Adipocyte (in vitro differentiated cells): ENCODE measurements around the gene STEAP1B.

Experiments
- DNase-seq: peaks from one replicate; pipeline ENCODE4 v3.0.0-alpha.2; 2015; ENCODE audit warnings: low read depth
- H3K27me3 ChIP-seq: replicated peaks from 2 replicates; pipeline ENCODE4 v1.7.0; 2013; ENCODE audit warnings: mild to moderate bottlenecking, low read length, moderate library complexity; ENCODE audit not compliant: control insufficient read depth, insufficient read depth
- H3K36me3 ChIP-seq: 2 replicates; pipeline ENCODE4 v1.7.0; 2013; ENCODE audit warnings: low read length, mild to moderate bottlenecking, moderate library complexity; ENCODE audit not compliant: control insufficient read depth, insufficient read depth, severe bottlenecking
- H3K4me1 ChIP-seq: 2 replicates; pipeline ENCODE4 v1.7.0; 2013; ENCODE audit warnings: mild to moderate bottlenecking, low read length, moderate library complexity; ENCODE audit not compliant: control insufficient read depth, insufficient read depth
- H3K4me3 ChIP-seq: 2 replicates; pipeline ENCODE4 v1.7.0; 2013; ENCODE audit warnings: mild to moderate bottlenecking, low read length, moderate library complexity
- H3K9ac ChIP-seq: 2 replicates; pipeline ENCODE4 v1.7.0; 2013; ENCODE audit warnings: mild to moderate bottlenecking, low read length, moderate library complexity
- H3K9me3 ChIP-seq: 2 replicates; pipeline ENCODE4 v1.7.0; 2013; ENCODE audit warnings: mild to moderate bottlenecking, low read length, moderate library complexity; ENCODE audit not compliant: control insufficient read depth

Gene STEAP1B

DNA sequence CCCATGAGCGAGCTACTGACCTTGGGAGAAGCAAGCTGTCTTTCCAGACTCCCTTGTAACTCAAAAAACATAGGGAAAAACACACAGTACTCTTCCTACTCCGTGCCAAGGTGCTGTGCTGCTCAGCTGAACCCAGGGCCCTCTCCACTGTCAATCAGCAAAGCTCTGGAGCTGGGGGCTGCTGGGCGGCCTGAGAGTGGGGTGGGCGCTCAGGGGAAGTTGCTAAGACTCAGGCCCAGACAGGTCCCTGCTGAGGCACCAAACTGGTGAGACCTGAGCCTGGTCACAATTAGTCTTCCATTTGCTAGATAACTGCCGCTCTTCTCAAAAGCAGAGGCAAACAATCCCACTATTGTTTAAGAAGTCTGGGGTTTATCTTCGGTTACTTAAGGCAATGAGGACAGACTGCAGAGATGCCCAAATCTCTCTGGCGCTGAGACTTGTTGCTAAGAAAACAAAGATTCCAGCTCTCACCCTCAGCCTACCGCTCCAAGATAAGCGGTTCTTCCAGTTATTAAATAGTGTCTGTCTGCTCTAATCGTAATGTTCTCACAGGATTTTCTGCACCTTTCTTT is 22.0 kb downstream of the STEAP1B start:
- no peak for DNase-seq
- Histone ChIP-seq H3K9ac (no peak overlapping the region), H3K36me3 (no peaks in the 10 kb centered on the region), H3K4me1 (no peaks in the 10 kb centered on the region), H3K27me3 (no peaks in the 10 kb centered on the region), H3K4me3 (no peak overlapping the region), H3K9me3 (no peaks in the 10 kb centered on the region)

DNA sequence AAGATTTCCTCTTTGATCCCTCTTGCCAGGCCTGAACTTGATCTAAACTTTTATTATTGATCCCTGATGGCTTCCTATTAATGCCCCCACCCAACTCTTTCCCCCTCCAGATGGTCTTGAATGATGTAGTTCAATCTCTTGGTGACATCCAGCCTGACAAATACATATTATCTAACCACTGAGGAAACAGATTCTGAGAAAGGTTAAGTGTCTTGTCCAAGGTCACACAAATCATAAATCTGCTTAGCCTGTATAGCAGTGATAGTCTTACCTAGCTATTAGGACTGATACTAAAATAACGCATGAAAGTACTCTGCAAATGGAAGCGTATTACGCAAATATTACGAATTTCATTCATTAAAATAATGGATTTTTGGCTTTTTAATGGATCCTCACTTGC is 22.7 kb downstream of the STEAP1B start:
- no peak for DNase-seq
- no peaks in the 10 kb centered on the region for H3K27me3 ChIP-seq
- no peaks in the 10 kb centered on the region for H3K4me1 ChIP-seq
- H3K36me3 ChIP-seq = no peaks in the 10 kb centered on the region
- no peak overlapping the region for H3K9ac ChIP-seq
- H3K9me3 ChIP-seq = no peaks in the 10 kb centered on the region
- H3K4me3 ChIP-seq = no peak overlapping the region

DNA sequence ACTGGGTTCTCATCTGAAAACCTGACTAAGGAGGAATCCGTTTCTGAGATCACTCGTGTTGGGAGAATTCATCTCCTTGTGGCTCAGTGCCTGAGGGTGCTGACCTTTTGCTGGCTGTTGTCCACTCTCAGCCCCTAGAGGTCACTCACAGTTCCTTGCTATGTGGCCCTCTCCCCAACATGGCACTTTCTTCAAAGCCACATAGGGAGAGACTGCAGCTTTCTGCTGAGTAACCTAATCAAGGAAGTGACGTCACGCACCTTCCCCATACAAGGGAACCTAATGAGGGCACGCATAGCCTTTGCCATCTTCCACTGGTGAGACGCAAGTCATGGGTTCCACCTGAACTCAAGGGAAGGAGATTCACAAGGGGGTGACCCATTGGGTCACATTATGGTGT is 23.2 kb downstream of the STEAP1B start:
- DNase-seq = no peak

DNA sequence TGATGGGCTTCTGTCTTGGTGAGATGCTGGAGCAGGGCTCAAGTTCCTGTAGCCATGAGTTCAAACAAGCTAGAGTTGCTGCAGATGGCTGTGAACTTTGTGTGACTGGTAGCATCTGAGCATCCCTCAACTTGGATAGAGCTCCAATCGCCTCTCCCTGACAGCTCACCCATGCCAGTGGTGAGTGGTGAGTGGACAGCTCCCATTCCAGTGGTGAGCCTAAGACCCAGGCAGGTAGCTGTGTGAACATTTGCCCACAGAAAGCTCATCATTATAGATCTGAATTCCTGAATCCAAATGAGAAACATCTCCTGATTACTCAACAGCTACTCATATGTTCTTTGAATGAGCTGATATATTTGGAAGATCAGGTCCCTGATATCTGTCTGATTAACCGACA is 25.3 kb downstream of the STEAP1B start:
- Histone ChIP-seq H3K9ac (no peak overlapping the region), H3K27me3 (no peaks in the 10 kb centered on the region), H3K9me3 (no peaks in the 10 kb centered on the region), H3K36me3 (no peaks in the 10 kb centered on the region), H3K4me1 (no peaks in the 10 kb centered on the region), H3K4me3 (no peak overlapping the region)
- DNase-seq = no peak

More for the DNA sequence above, 23.2 kb downstream of the STEAP1B start:
- H3K4me3 ChIP-seq = no peak overlapping the region
- no peaks in the 10 kb centered on the region for H3K4me1 ChIP-seq
- H3K36me3 ChIP-seq = no peaks in the 10 kb centered on the region
- no peaks in the 10 kb centered on the region for H3K27me3 ChIP-seq
- no peaks in the 10 kb centered on the region for H3K9me3 ChIP-seq
- no peak overlapping the region for H3K9ac ChIP-seq

DNA sequence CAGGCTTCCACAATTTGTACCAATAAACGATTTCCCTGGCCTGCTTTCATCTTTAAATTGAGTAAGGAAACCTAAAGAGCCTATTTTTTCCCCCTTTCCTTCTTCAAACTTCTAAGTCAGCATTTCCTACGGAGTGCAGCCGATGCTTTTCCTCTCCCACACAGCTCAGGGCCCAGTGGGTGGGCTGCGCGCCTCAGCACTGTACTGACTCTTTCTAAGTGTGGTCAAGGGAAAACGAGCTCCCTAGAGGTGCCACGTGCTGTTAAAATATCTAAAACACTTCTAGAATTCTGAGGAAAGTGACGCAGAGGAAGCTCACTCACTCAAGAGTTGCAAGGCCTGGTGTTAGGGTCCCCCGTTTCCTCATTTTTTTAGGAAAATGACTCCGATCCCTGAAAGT is 29.0 kb downstream of the STEAP1B start:
- DNase-seq = no peak
- H3K27me3 ChIP-seq = no peaks in the 10 kb centered on the region
- H3K4me1 ChIP-seq = no peaks in the 10 kb centered on the region
- H3K9me3 ChIP-seq = no peaks in the 10 kb centered on the region
- H3K9ac ChIP-seq = no peak overlapping the region
- no peak overlapping the region for H3K4me3 ChIP-seq
- no peaks in the 10 kb centered on the region for H3K36me3 ChIP-seq

DNA sequence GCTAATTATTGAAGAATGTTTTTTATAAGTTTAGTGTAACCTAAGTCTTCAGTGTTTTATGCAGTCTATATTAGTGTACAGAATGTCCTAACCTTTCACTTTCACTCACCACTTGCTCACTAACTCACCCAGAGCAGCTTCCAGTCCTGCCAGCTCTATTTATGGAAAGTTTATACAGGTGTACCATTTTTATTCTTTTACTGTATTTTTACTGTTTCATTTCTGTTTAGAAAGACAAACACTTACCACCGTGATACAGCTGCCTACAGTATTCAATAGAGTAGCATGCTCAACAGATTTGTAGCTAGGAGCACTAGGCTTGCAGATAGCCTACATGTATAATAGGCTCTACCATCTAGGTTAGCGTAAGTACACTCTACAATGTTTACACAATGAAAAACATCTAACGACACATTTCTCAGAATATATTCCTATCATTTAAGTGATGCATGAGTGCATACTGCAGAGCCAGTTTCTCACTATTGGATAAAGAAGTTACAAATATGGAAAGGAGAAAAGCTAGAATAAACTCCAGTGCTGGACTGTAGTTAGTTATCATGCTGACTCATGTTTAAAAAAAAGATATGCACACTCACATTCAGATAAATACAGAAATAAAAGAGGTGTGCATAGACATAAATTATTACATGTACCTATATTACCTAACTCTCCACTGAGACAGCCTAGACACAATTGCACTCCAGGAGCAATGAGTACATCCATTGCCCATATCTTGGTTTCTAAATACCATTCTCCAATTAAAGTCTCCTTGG is 30.4 kb downstream of the STEAP1B start:
- H3K4me1 ChIP-seq = no peaks in the 10 kb centered on the region
- no peaks in the 10 kb centered on the region for H3K9me3 ChIP-seq
- no peaks in the 10 kb centered on the region for H3K27me3 ChIP-seq
- no peak for DNase-seq
- H3K36me3 ChIP-seq = no peaks in the 10 kb centered on the region
- H3K4me3 ChIP-seq = no peak overlapping the region
- no peak overlapping the region for H3K9ac ChIP-seq

DNA sequence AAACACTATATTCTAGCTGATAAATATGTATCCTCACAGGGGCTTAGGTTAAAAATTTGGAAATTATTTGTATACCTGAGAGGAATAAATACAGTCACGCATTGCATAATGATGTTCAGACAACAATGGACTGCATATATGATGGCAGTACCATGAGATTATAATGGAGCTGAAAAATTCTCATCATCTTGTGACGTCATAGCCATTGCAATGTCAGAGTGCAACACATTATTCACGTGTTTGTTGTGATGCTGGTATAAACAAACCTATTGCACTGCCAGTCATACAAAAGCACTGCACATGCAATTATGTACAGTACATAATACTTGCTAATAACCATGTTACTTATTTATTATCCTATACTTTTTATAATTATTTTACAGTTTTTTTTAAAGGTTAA is 31.4 kb downstream of the STEAP1B start:
- no peaks in the 10 kb centered on the region for H3K4me1 ChIP-seq
- no peaks in the 10 kb centered on the region for H3K9me3 ChIP-seq
- H3K4me3 ChIP-seq = no peak overlapping the region
- no peaks in the 10 kb centered on the region for H3K27me3 ChIP-seq
- H3K9ac ChIP-seq = no peak overlapping the region
- H3K36me3 ChIP-seq = no peaks in the 10 kb centered on the region
- no peak for DNase-seq

DNA sequence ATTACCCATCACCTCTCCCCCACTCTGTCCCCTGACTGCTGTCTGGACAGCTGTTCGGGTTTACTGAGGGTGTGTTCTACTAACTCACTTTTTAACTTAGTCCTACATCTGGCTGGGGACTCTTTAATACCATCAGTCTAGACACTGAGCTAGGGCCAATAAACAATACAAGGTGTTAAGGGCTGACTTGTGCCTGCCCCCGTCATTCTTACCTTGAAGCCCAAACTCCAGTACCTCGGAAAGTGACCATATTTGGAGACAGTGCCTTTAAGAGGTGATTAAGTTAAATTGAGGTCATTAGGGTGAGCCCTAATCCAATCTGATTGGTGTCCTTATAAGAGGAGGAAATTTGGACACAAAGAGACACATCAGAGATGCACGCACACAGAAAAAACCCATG is 35.7 kb downstream of the STEAP1B start:
- Histone ChIP-seq H3K9ac (no peak overlapping the region), H3K4me1 (no peaks in the 10 kb centered on the region), H3K36me3 (no peaks in the 10 kb centered on the region), H3K9me3 (no peaks in the 10 kb centered on the region), H3K27me3 (no peaks in the 10 kb centered on the region), H3K4me3 (no peak overlapping the region)
- no peak for DNase-seq

DNA sequence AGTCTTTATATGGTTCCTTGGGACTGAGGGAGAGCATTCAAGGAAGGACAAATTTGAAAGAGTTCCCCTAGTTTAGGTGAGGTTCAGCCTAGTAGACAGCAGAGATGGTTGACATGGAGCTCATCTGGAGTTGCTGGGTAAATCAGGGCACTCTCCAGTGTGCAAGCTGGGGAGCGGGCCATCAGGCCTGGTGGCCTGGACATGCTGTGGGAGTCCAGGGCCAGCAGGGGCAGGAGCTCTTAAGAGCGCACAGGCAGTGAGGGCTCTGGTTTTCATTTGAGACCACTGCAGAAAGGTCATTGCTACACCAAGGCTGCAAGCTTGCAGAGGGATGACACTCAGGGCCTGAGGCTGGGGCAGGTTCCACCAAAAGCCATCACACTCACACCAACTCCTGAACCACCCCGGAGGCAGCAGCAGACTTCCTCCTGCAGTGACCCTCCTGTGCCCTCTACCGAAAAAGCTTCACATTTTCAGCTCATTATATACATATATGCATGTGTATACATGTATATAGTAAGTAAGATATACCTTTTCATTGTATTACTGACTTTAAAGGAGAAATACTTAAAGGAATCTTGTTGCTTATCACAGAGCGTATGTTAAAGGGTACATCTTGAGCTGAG is 39.5 kb downstream of the STEAP1B start:
- H3K4me1 ChIP-seq = no peaks in the 10 kb centered on the region
- H3K36me3 ChIP-seq = no peaks in the 10 kb centered on the region
- no peak for DNase-seq
- no peak overlapping the region for H3K4me3 ChIP-seq
- no peaks in the 10 kb centered on the region for H3K27me3 ChIP-seq
- H3K9me3 ChIP-seq = no peaks in the 10 kb centered on the region
- H3K9ac ChIP-seq = no peak overlapping the region

DNA sequence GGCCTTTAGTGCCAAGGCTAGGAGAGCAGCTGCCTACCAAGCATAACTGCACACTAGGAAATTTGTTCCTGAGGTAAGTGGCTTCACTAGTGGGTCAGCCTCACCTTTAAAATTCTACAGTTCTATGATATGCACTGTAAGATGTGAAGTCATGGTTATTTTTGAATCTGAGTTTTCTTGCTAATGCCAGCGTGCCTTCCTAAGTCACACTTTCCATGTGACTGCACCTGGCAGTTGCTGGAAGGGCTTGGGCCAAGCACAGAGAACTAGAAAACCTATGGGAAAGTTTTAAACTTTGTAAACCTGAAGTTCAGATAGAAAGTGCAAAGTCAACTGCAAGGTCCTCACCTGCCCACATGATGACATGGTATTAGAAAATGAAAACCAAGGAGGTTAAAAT is 42.5 kb downstream of the STEAP1B start:
- Histone ChIP-seq H3K4me3 (no peak overlapping the region), H3K4me1 (peaks cover 4% of the 10 kb centered on the region), H3K9ac (no peak overlapping the region), H3K36me3 (no peaks in the 10 kb centered on the region), H3K9me3 (no peaks in the 10 kb centered on the region), H3K27me3 (no peaks in the 10 kb centered on the region)
- DNase-seq = no peak

DNA sequence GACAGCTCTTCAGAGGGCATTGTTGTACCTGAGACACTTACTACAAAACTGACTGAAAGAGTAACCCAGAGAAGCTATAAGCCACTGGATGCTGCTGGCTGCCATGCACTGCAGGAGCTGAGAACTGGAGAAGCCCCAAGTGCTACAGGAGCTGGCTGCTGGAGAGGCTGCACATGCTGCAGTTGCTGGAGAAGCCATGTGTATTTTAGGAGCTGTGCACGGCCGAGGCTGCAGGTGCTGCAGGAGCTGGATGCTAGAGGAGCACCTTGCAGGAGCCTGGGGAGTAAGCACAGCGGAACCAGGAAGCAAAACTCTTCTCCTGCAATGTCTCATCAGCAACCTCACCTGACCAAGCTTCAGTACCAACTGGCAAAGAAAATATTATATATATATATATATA is 45.5 kb downstream of the STEAP1B start:
- H3K4me1 ChIP-seq = peaks cover 6% of the 10 kb centered on the region
- no peak overlapping the region for H3K9ac ChIP-seq
- no peak for DNase-seq
- H3K4me3 ChIP-seq = no peak overlapping the region
- H3K36me3 ChIP-seq = no peaks in the 10 kb centered on the region
- no peaks in the 10 kb centered on the region for H3K27me3 ChIP-seq
- H3K9me3 ChIP-seq = no peaks in the 10 kb centered on the region
